ENCODE measurements around the gene IGFLR1. TPM values are rescaled to one million over a fixed set of nuclear protein-coding genes. Genes with fewer than 3 reads are reported as not detected.

IGFLR1 gene
- total and polyA plus RNA-seq, 4 donors: 3.1 to 10.9 (median 6.1) TPM

- no peaks in the 10 kb centered on the region for H3K9me3 ChIP-seq (ENCODE audit: control insufficient read depth, insufficient read depth, low read length)
- H3K4me3 ChIP-seq (ENCODE audit: low read depth, low read length): no peak overlapping the region
- no peak for DNase-seq (ENCODE audit: low read depth in 4 of 6, low spot score in 6 of 6)
- H3K27ac ChIP-seq (ENCODE audit: low read depth, low read length): no peak overlapping the region
- H3K27me3 ChIP-seq (ENCODE audit: control insufficient read depth, insufficient read depth, low read length): no peaks in the 10 kb centered on the region
- WGBS (ENCODE audit: insufficient coverage): 89% methylated on average over 21 of the region's 25 CpGs
- H3K4me1 ChIP-seq (ENCODE audit: control insufficient read depth, insufficient read depth, low read length): no peaks in the 10 kb centered on the region
- peaks cover 98% of the 10 kb centered on the region for H3K36me3 ChIP-seq (ENCODE audit: control insufficient read depth, insufficient read depth, low read length)
Measured at GRCh38 chr19:35732540-35733179, 9.6 kb downstream of the IGFLR1 start.

- 84% methylated on average over 14 of the region's 21 CpGs for WGBS (ENCODE audit: insufficient coverage)
- peaks cover 98% of the 10 kb centered on the region for H3K36me3 ChIP-seq (ENCODE audit: control insufficient read depth, insufficient read depth, low read length)
- no peaks in the 10 kb centered on the region for H3K27me3 ChIP-seq (ENCODE audit: control insufficient read depth, insufficient read depth, low read length)
- no peak for DNase-seq (ENCODE audit: low read depth in 4 of 6, low spot score in 6 of 6)
- no peaks in the 10 kb centered on the region for H3K9me3 ChIP-seq (ENCODE audit: control insufficient read depth, insufficient read depth, low read length)
- no peak overlapping the region for H3K27ac ChIP-seq (ENCODE audit: low read depth, low read length)
- H3K4me3 ChIP-seq (ENCODE audit: low read depth, low read length): no peak overlapping the region
- H3K4me1 ChIP-seq (ENCODE audit: control insufficient read depth, insufficient read depth, low read length): no peaks in the 10 kb centered on the region
Measured at GRCh38 chr19:35731779-35732405, 10.4 kb downstream of the IGFLR1 start.

GRCh38 chr19:35731353-35731752 lies 10.9 kb downstream of the IGFLR1 start:
- peaks cover 97% of the 10 kb centered on the region for H3K36me3 ChIP-seq (ENCODE audit: control insufficient read depth, insufficient read depth, low read length)

GRCh38 chr19:35730326-35730725 lies 11.9 kb downstream of the IGFLR1 start:
- no peak overlapping the region for H3K27ac ChIP-seq (ENCODE audit: low read depth, low read length)
- WGBS (ENCODE audit: insufficient coverage): 95% methylated on average over 18 of the region's 18 CpGs
- H3K4me3 ChIP-seq (ENCODE audit: low read depth, low read length): no peak overlapping the region
- H3K9me3 ChIP-seq (ENCODE audit: control insufficient read depth, insufficient read depth, low read length): no peaks in the 10 kb centered on the region
- H3K4me1 ChIP-seq (ENCODE audit: control insufficient read depth, insufficient read depth, low read length): no peaks in the 10 kb centered on the region
- no peak for DNase-seq (ENCODE audit: low read depth in 4 of 6, low spot score in 6 of 6)
- H3K36me3 ChIP-seq (ENCODE audit: control insufficient read depth, insufficient read depth, low read length): peaks cover 99% of the 10 kb centered on the region
- H3K27me3 ChIP-seq (ENCODE audit: control insufficient read depth, insufficient read depth, low read length): no peaks in the 10 kb centered on the region

More at GRCh38 chr19:35731353-35731752, 10.9 kb downstream of the IGFLR1 start:
- Histone ChIP-seq H3K4me1 (ENCODE audit: control insufficient read depth, insufficient read depth, low read length) (no peaks in the 10 kb centered on the region), H3K4me3 (ENCODE audit: low read depth, low read length) (no peak overlapping the region), H3K27me3 (ENCODE audit: control insufficient read depth, insufficient read depth, low read length) (no peaks in the 10 kb centered on the region), H3K27ac (ENCODE audit: low read depth, low read length) (no peak overlapping the region), H3K9me3 (ENCODE audit: control insufficient read depth, insufficient read depth, low read length) (no peaks in the 10 kb centered on the region)
- 96% methylated on average over 9 of the region's 9 CpGs for WGBS (ENCODE audit: insufficient coverage)
- DNase-seq (ENCODE audit: low read depth in 4 of 6, low spot score in 6 of 6): no peak

GRCh38 chr19:35729763-35730162 lies 12.5 kb downstream of the IGFLR1 start:
- H3K9me3 ChIP-seq (ENCODE audit: control insufficient read depth, insufficient read depth, low read length): no peaks in the 10 kb centered on the region
- no peak overlapping the region for H3K27ac ChIP-seq (ENCODE audit: low read depth, low read length)
- H3K27me3 ChIP-seq (ENCODE audit: control insufficient read depth, insufficient read depth, low read length): no peaks in the 10 kb centered on the region
- H3K4me3 ChIP-seq (ENCODE audit: low read depth, low read length): no peak overlapping the region
- no peak for DNase-seq (ENCODE audit: low read depth in 4 of 6, low spot score in 6 of 6)
- WGBS (ENCODE audit: insufficient coverage): 91% methylated on average over 11 of the region's 11 CpGs
- no peaks in the 10 kb centered on the region for H3K4me1 ChIP-seq (ENCODE audit: control insufficient read depth, insufficient read depth, low read length)
- peaks cover 99% of the 10 kb centered on the region for H3K36me3 ChIP-seq (ENCODE audit: control insufficient read depth, insufficient read depth, low read length)

- no peak for DNase-seq (ENCODE audit: low read depth in 4 of 6, low spot score in 6 of 6)
- Histone ChIP-seq H3K27me3 (ENCODE audit: control insufficient read depth, insufficient read depth, low read length) (no peaks in the 10 kb centered on the region), H3K4me1 (ENCODE audit: control insufficient read depth, insufficient read depth, low read length) (no peaks in the 10 kb centered on the region), H3K9me3 (ENCODE audit: control insufficient read depth, insufficient read depth, low read length) (no peaks in the 10 kb centered on the region), H3K36me3 (ENCODE audit: control insufficient read depth, insufficient read depth, low read length) (peaks cover 99% of the 10 kb centered on the region), H3K27ac (ENCODE audit: low read depth, low read length) (no peak overlapping the region), H3K4me3 (ENCODE audit: low read depth, low read length) (no peak overlapping the region)
- WGBS (ENCODE audit: insufficient coverage): 94% methylated on average over 17 of the region's 18 CpGs
Measured at GRCh38 chr19:35729021-35729420, 13.2 kb downstream of the IGFLR1 start.

- Histone ChIP-seq H3K27ac (ENCODE audit: low read depth, low read length) (no peak overlapping the region), H3K27me3 (ENCODE audit: control insufficient read depth, insufficient read depth, low read length) (no peaks in the 10 kb centered on the region), H3K4me3 (ENCODE audit: low read depth, low read length) (no peak overlapping the region), H3K9me3 (ENCODE audit: control insufficient read depth, insufficient read depth, low read length) (no peaks in the 10 kb centered on the region), H3K4me1 (ENCODE audit: control insufficient read depth, insufficient read depth, low read length) (no peaks in the 10 kb centered on the region), H3K36me3 (ENCODE audit: control insufficient read depth, insufficient read depth, low read length) (peaks cover 99% of the 10 kb centered on the region)
- DNase-seq (ENCODE audit: low read depth in 4 of 6, low spot score in 6 of 6): no peak
- WGBS (ENCODE audit: insufficient coverage): 93% methylated on average over 19 of the region's 19 CpGs
Measured at GRCh38 chr19:35727956-35728706, 14.1 kb downstream of the IGFLR1 start.

GRCh38 chr19:35727053-35727955 lies 14.9 kb downstream of the IGFLR1 start:
- Histone ChIP-seq H3K27me3 (ENCODE audit: control insufficient read depth, insufficient read depth, low read length) (no peaks in the 10 kb centered on the region), H3K36me3 (ENCODE audit: control insufficient read depth, insufficient read depth, low read length) (peaks cover 99% of the 10 kb centered on the region), H3K27ac (ENCODE audit: low read depth, low read length) (no peak overlapping the region), H3K4me1 (ENCODE audit: control insufficient read depth, insufficient read depth, low read length) (no peaks in the 10 kb centered on the region), H3K4me3 (ENCODE audit: low read depth, low read length) (no peak overlapping the region), H3K9me3 (ENCODE audit: control insufficient read depth, insufficient read depth, low read length) (no peaks in the 10 kb centered on the region)
- 98% methylated on average over 24 of the region's 25 CpGs for WGBS (ENCODE audit: insufficient coverage)
- no peak for DNase-seq (ENCODE audit: low read depth in 4 of 6, low spot score in 6 of 6)

- H3K4me1 ChIP-seq (ENCODE audit: control insufficient read depth, insufficient read depth, low read length): no peaks in the 10 kb centered on the region
- H3K27ac ChIP-seq (ENCODE audit: low read depth, low read length): no peak overlapping the region
- H3K4me3 ChIP-seq (ENCODE audit: low read depth, low read length): no peak overlapping the region
- H3K9me3 ChIP-seq (ENCODE audit: control insufficient read depth, insufficient read depth, low read length): no peaks in the 10 kb centered on the region
- no peaks in the 10 kb centered on the region for H3K27me3 ChIP-seq (ENCODE audit: control insufficient read depth, insufficient read depth, low read length)
- no peak for DNase-seq (ENCODE audit: low read depth in 4 of 6, low spot score in 6 of 6)
- peaks cover 98% of the 10 kb centered on the region for H3K36me3 ChIP-seq (ENCODE audit: control insufficient read depth, insufficient read depth, low read length)
- whole genome bisulfite sequencing (ENCODE audit: insufficient coverage): 97% methylated on average over 14 of the region's 23 CpGs
Measured at GRCh38 chr19:35725216-35725861, 16.9 kb downstream of the IGFLR1 start.

Measured in spinal cord (tissue), 10 donors.